IMR-90 (cell line): ENCODE data around the gene MCF2L2. TPM values are rescaled to one million over a fixed set of nuclear protein-coding genes. Genes with fewer than 3 reads are reported as not detected.

ENCODE experiments used
- ATAC-seq: fragments of 200-7000 bp; cut with Tn5 transposase; 2 replicates; pipeline ENCODE4 v1.9.1; 2020; ENCODE audit warnings: low read depth, mild to moderate bottlenecking, moderate library complexity
- BruUV-seq: library from RNA; stranded (reverse); fragments of 400-500 nt; replicated peaks from 2 replicates; lab custom pipeline; 2021; lab: Mats Ljungman, UMichigan
- CTCF ChIA-PET: fragments of 300-600 bp; formaldehyde crosslinking; extraction: SDS; loops from one replicate; lab custom pipeline; 2021; ENCODE audit warnings: antibody characterized with exemption; lab: Yijun Ruan, JAX
- POLR2A ChIA-PET: fragments of 300-600 bp; sonication (Branson Sonifier 250); formaldehyde crosslinking; loops from one replicate; lab custom pipeline; 2022; ENCODE audit warnings: antibody characterized with exemption; ENCODE audit not compliant: unreplicated experiment; lab: Charles Lee
- DNase-seq: peaks from one replicate; pipeline ENCODE4 v3.0.0; 2013
- H2AFZ ChIP-seq: replicated peaks from 2 replicates; pipeline ENCODE3; 2013; ENCODE audit warnings: low read length, mild to moderate bottlenecking; ENCODE audit not compliant: poor library complexity
- H2AK5ac ChIP-seq: 2 replicates; pipeline ENCODE4 v1.6.1; 2013; ENCODE audit warnings: low read depth, low read length, inconsistent platforms
- H2AK9ac ChIP-seq: replicated peaks from 2 replicates; pipeline ENCODE3; 2013; ENCODE audit warnings: mild to moderate bottlenecking, low read depth, low read length, moderate library complexity; ENCODE audit not compliant: poor library complexity
- H2BK120ac ChIP-seq: 2 replicates; pipeline ENCODE4 v1.6.1; 2013; ENCODE audit warnings: low read depth, low read length, inconsistent platforms
- H2BK15ac ChIP-seq: 3 replicates; pipeline ENCODE4 v1.6.1; 2013; ENCODE audit warnings: low read depth, low read length, inconsistent platforms
- H2BK20ac ChIP-seq: 2 replicates; pipeline ENCODE4 v1.6.1; 2013; ENCODE audit warnings: low read depth, mild to moderate bottlenecking, inconsistent platforms, low read length, moderate library complexity
- H2BK5ac ChIP-seq: 2 replicates; pipeline ENCODE4 v1.6.1; 2013; ENCODE audit warnings: mild to moderate bottlenecking, low read depth, low read length, inconsistent platforms; ENCODE audit not compliant: poor library complexity, severe bottlenecking
- H3K14ac ChIP-seq: replicated peaks from 2 replicates; pipeline ENCODE4 v1.6.1; 2013; ENCODE audit warnings: low read depth, low read length, inconsistent platforms
- H3K18ac ChIP-seq: 2 replicates; pipeline ENCODE4 v1.6.1; 2013; ENCODE audit warnings: low read depth, low read length, control low read depth
- H3K23ac ChIP-seq: 2 replicates; pipeline ENCODE4 v1.6.1; 2013; ENCODE audit warnings: low read depth, low read length, inconsistent platforms
- H3K27ac ChIP-seq: 2 replicates; pipeline ENCODE4 v1.5.1; 2013; ENCODE audit warnings: mild to moderate bottlenecking, control low read depth, low read length; ENCODE audit not compliant: insufficient read depth
- H3K27me3 ChIP-seq: 2 replicates; pipeline ENCODE4 v1.6.1; 2013; ENCODE audit warnings: low read length; ENCODE audit not compliant: control insufficient read depth, insufficient read depth
- H3K36me3 ChIP-seq: 2 replicates; pipeline ENCODE4 v1.6.1; 2013; ENCODE audit warnings: low read length, mixed read lengths; ENCODE audit not compliant: control insufficient read depth, insufficient read depth
- H3K4ac ChIP-seq: 2 replicates; pipeline ENCODE4 v1.6.1; 2013; ENCODE audit warnings: low read depth, low read length, inconsistent platforms
- H3K4me1 ChIP-seq: 2 replicates; pipeline ENCODE4 v1.6.1; 2013; ENCODE audit warnings: low read length, mixed read lengths; ENCODE audit not compliant: control insufficient read depth, insufficient read depth
- H3K4me2 ChIP-seq: 2 replicates; pipeline ENCODE4 v1.6.1; 2013; ENCODE audit warnings: low read depth, mild to moderate bottlenecking, control low read depth, low read length, moderate library complexity
- H3K4me3 ChIP-seq: 2 replicates; pipeline ENCODE4 v1.5.1; 2013; ENCODE audit warnings: low read depth, mild to moderate bottlenecking, control low read depth, low read length, moderate library complexity; ENCODE audit not compliant: insufficient read depth
- H3K56ac ChIP-seq: 2 replicates; pipeline ENCODE4 v1.6.1; 2013; ENCODE audit warnings: low read length, inconsistent platforms; ENCODE audit not compliant: insufficient read depth; ENCODE audit errors: extremely low read depth
- H3K79me1 ChIP-seq, 2 experiments: 2 replicates each; pipeline ENCODE4 v1.6.1; 2013; ENCODE audit warnings: low read length in 2 of 2, inconsistent platforms in 1 of 2, low read depth in 1 of 2
- H3K9ac ChIP-seq: 2 replicates; pipeline ENCODE4 v1.6.1; 2013; ENCODE audit warnings: low read depth, low read length, control low read depth
- H3K9me1 ChIP-seq: 2 replicates; pipeline ENCODE4 v1.6.1; 2013; ENCODE audit warnings: low read length, inconsistent platforms; ENCODE audit not compliant: insufficient read depth
- H3K9me3 ChIP-seq: 2 replicates; pipeline ENCODE4 v1.6.1; 2013; ENCODE audit warnings: low read length; ENCODE audit not compliant: control insufficient read depth, insufficient read depth
- H4K20me1 ChIP-seq: 2 replicates; pipeline ENCODE4 v1.6.1; 2013; ENCODE audit warnings: low read length, inconsistent platforms; ENCODE audit not compliant: insufficient read depth
- H4K5ac ChIP-seq: 2 replicates; pipeline ENCODE4 v1.6.1; 2013; ENCODE audit warnings: mild to moderate bottlenecking, low read depth, low read length, control low read depth
- H4K8ac ChIP-seq, 2 experiments: 2 replicates each; pipeline ENCODE4 v1.6.1; 2013; ENCODE audit warnings: low read depth in 2 of 2, low read length in 2 of 2, control low read depth in 1 of 2, inconsistent platforms in 1 of 2
- H4K91ac ChIP-seq: 2 replicates; pipeline ENCODE4 v1.6.1; 2013; ENCODE audit warnings: low read depth, low read length, inconsistent platforms; ENCODE audit not compliant: insufficient read depth
- BHLHE40 ChIP-seq: fragments of 150-350 bp; IDR thresholded peaks from 2 replicates; pipeline ENCODE4 v1.6.1; 2016; ENCODE audit warnings: mild to moderate bottlenecking, low read depth, low read length
- CEBPB ChIP-seq: IDR thresholded peaks from 2 replicates; pipeline ENCODE4 v1.6.1; 2012; ENCODE audit warnings: low read depth, low read length, improper control_type of control experiment
- CHD1 ChIP-seq: IDR thresholded peaks from 2 replicates; pipeline ENCODE4 v1.6.1; 2012; ENCODE audit warnings: low read depth, low read length, improper control_type of control experiment
- FOS ChIP-seq: fragments of 150-350 bp; IDR thresholded peaks from 2 replicates; pipeline ENCODE4 v1.6.1; 2016; ENCODE audit warnings: low read depth, low read length
- MAFK ChIP-seq: IDR thresholded peaks from 2 replicates; pipeline ENCODE4 v1.6.1; 2012; ENCODE audit warnings: low read depth, low read length, improper control_type of control experiment
- POLR2A ChIP-seq: IDR thresholded peaks from 2 replicates; pipeline ENCODE4 v1.6.1; 2012; ENCODE audit warnings: mild to moderate bottlenecking, low read depth, low read length
- RAD21 ChIP-seq: IDR thresholded peaks from 2 replicates; pipeline ENCODE4 v1.6.1; 2012; ENCODE audit warnings: low read length, improper control_type of control experiment
- RCOR1 ChIP-seq: IDR thresholded peaks from 2 replicates; pipeline ENCODE4 v1.6.1; 2012; ENCODE audit warnings: mild to moderate bottlenecking, low read length, improper control_type of control experiment; ENCODE audit not compliant: insufficient replicate concordance
- RFX5 ChIP-seq: IDR thresholded peaks from 2 replicates; pipeline ENCODE4 v1.8.0; 2012; ENCODE audit warnings: low read depth, mild to moderate bottlenecking, low read length, moderate library complexity
- WGBS, 2 experiments: methylation state at CpG; one replicate each; pipeline versions ENCODE4 v1.1.5 to v1.1.7; 2013; ENCODE audit warnings: missing lambda C conversion rate in 2 of 2; ENCODE audit not compliant: insufficient read length in 1 of 2; ENCODE audit errors: extremely low coverage in 2 of 2; 5-methylcytosine and 5-hydroxymethylcytosine counted together
- dilution Hi-C: fragments of 300-500 bp; cut with HindIII; formaldehyde crosslinking; loops from one replicate; pipeline ENCODE4 v1.14.3; 2018; ENCODE audit warnings: low sequenced_read_pairs; ENCODE audit not compliant: unreplicated experiment
- in situ Hi-C: fragments of 300-500 bp; cut with MboI; formaldehyde crosslinking; loops from 3 replicates; pipeline ENCODE4 v1.14.3; 2019; ENCODE audit warnings: low sequenced_read_pairs, inconsistent platforms, mixed read lengths
- intact Hi-C: fragments of 100-400 bp; cut with micrococcal nuclease; formaldehyde crosslinking; loops from 2 replicates; pipeline ENCODE4 v1.10.0; 2022
- polyA plus RNA-seq, 3 experiments: library from polyadenylated mRNA; depleted of rRNA; stranded (reverse); fragments of >200 nt; gene quantifications; 2 replicates each; pipeline ENCODE4 v1.2.3, GENCODE V29; 2012; ENCODE audit warnings: low replicate concordance in 1 of 3
- total RNA-seq: library from RNA; depleted of rRNA; stranded (reverse); fragments of >200 nt; gene quantifications from 2 replicates; pipeline ENCODE4 v1.2.3, GENCODE V29; 2012
- TF ChIP-seq, protein P1 (sequence below): conservative IDR thresholded peaks from 2 replicates; pipeline ENCODE4 v1.5.1; 2012; ENCODE audit warnings: mild to moderate bottlenecking, low read depth, low read length, improper control_type of control experiment
- TF ChIP-seq, protein P2 (sequence below): fragments of 150-350 bp; IDR thresholded peaks from 2 replicates; pipeline ENCODE4 v1.6.1; 2017; ENCODE audit warnings: mild to moderate bottlenecking, antibody characterized with exemption, low read length, low read depth

Gene MCF2L2
- total and polyA plus RNA-seq, 2 of the 4 experiments (the other 2 are of a cell fraction) = under 0.01 TPM; not detected in 1

- CTCF ChIA-PET = no interaction called here
These were observed 98.9 kb downstream of the MCF2L2 start for GRCh38 chr3:183329543-183329942.

More at GRCh38 chr3:183329543-183329942, 98.9 kb downstream of the MCF2L2 start:
- Histone ChIP-seq H3K4me3 (no peak overlapping the region), H3K27me3 (peaks cover 27% of the 10 kb centered on the region), H4K8ac (no peak overlapping the region), H3K36me3 (no peaks in the 10 kb centered on the region), H4K91ac (no peak overlapping the region), H3K56ac (no peak overlapping the region), H2AFZ (no peak overlapping the region), H3K9me1 (no peaks in the 10 kb centered on the region), H2AK5ac (no peak overlapping the region), H3K4me2 (no peak overlapping the region), H3K4me1 (no peaks in the 10 kb centered on the region), H2BK5ac (no peak overlapping the region), H3K27ac (no peak overlapping the region), H3K9me3 (0 out of 2 replicates have a peak, but pooled peaks cover 2% of the 10 kb centered on the region), H2BK120ac (no peak overlapping the region), H3K79me1 (no peaks in the 10 kb centered on the region), H2BK20ac (no peak overlapping the region), H3K14ac (no peak overlapping the region), H2BK15ac (no peak overlapping the region), H3K9ac (no peak overlapping the region), H3K23ac (no peak overlapping the region), H2AK9ac (no peak overlapping the region), H3K18ac (no peak overlapping the region), H4K20me1 (no peaks in the 10 kb centered on the region), H4K5ac (no peak overlapping the region), H3K4ac (no peak overlapping the region)
- TF ChIP-seq, protein P1, sequence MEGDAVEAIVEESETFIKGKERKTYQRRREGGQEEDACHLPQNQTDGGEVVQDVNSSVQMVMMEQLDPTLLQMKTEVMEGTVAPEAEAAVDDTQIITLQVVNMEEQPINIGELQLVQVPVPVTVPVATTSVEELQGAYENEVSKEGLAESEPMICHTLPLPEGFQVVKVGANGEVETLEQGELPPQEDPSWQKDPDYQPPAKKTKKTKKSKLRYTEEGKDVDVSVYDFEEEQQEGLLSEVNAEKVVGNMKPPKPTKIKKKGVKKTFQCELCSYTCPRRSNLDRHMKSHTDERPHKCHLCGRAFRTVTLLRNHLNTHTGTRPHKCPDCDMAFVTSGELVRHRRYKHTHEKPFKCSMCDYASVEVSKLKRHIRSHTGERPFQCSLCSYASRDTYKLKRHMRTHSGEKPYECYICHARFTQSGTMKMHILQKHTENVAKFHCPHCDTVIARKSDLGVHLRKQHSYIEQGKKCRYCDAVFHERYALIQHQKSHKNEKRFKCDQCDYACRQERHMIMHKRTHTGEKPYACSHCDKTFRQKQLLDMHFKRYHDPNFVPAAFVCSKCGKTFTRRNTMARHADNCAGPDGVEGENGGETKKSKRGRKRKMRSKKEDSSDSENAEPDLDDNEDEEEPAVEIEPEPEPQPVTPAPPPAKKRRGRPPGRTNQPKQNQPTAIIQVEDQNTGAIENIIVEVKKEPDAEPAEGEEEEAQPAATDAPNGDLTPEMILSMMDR = no peak
- no peak for TF ChIP-seq CHD1
- no peak for TF ChIP-seq RFX5
- no peak for TF ChIP-seq FOS
- TF ChIP-seq RCOR1 = no peak
- no peak for TF ChIP-seq MAFK
- no peak for TF ChIP-seq POLR2A
- TF ChIP-seq CEBPB = no peak
- TF ChIP-seq RAD21 = no peak
- no peak for TF ChIP-seq BHLHE40
- TF ChIP-seq, protein P2, sequence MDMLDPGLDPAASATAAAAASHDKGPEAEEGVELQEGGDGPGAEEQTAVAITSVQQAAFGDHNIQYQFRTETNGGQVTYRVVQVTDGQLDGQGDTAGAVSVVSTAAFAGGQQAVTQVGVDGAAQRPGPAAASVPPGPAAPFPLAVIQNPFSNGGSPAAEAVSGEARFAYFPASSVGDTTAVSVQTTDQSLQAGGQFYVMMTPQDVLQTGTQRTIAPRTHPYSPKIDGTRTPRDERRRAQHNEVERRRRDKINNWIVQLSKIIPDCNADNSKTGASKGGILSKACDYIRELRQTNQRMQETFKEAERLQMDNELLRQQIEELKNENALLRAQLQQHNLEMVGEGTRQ = no peak
- dilution Hi-C loops = no loop called here
- POLR2A ChIA-PET = no interaction called here
- DNase-seq (no peak), ATAC-seq (no peak)
- in situ Hi-C loops = no loop called here
- BruUV-seq = no TSS peak
- WGBS, 2 experiments = 100% methylated on average over 1 of the region's 1 CpG; no CpG with 5 or more reads in 1 of the 2 experiments
- intact Hi-C loops = no loop called here
